K562 (cell line): ENCODE measurements around the gene ATAD2B. TPM values are rescaled to one million over a fixed set of nuclear protein-coding genes. Genes with fewer than 3 reads are reported as not detected.

Experiments
- ATAC-seq: fragments of 200-7000 bp; cut with Tn5 transposase; 3 replicates; pipeline ENCODE4 v1.9.1; 2020; ENCODE audit warnings: moderate library complexity
- BruUV-seq: library from RNA; stranded (reverse); fragments of 400-500 nt; replicated peaks from 2 replicates; lab custom pipeline; 2021; lab: Mats Ljungman, UMichigan
- CTCF ChIA-PET: fragments of 300-600 bp; formaldehyde crosslinking; extraction: SDS; loops from one replicate; lab custom pipeline; 2021; ENCODE audit warnings: low intra/inter-chr PET ratio; lab: Yijun Ruan, JAX
- POLR2A ChIA-PET: fragments of 300-600, 350-650 bp; sonication (Branson Sonifier 250); formaldehyde crosslinking; extraction: SDS; loops from one replicate; lab custom pipeline; 2021; ENCODE audit warnings: antibody characterized with exemption, inconsistent platforms; lab: Yijun Ruan, JAX
- DNase-seq, 4 experiments: peaks; one replicate each; pipeline versions ENCODE4 v3.0.0 to v3.0.0-alpha.2; 2011 to 2018; ENCODE audit warnings: low spot score in 3 of 4, mixed read lengths in 3 of 4; ENCODE audit errors: extremely low read depth in 1 of 4
- FAIRE-seq: peaks from 2 replicates; lab custom pipeline; 2011; peaks lifted over from hg19 to GRCh38; lab: Jason Lieb, UNC
- H2AFZ ChIP-seq: 2 replicates; pipeline ENCODE4 v1.6.0; 2011; ENCODE audit warnings: low read depth, low read length, control low read depth, inconsistent platforms
- H3K27ac ChIP-seq: fragments of 200-600 bp; 3 replicates; pipeline ENCODE4 v1.8.0; 2011; ENCODE audit warnings: low read depth, mild to moderate bottlenecking, control low read depth, inconsistent platforms, low read length, moderate library complexity, mixed read lengths; ENCODE audit errors: extremely low read depth
- H3K27me3 ChIP-seq, 2 experiments: fragments of 300-600 bp in 1 of 2; 2 replicates in 1 of 2; 3 replicates in 1 of 2; pipeline versions ENCODE4 v1.6.0 to v1.8.0; 2011; ENCODE audit warnings: inconsistent platforms in 2 of 2, low read length in 2 of 2, mild to moderate bottlenecking in 1 of 2, mixed read lengths in 1 of 2, moderate library complexity in 1 of 2; ENCODE audit not compliant: control insufficient read depth in 2 of 2, insufficient read depth in 2 of 2
- H3K36me3 ChIP-seq: fragments of 300-600 bp; 3 replicates; pipeline ENCODE4 v1.8.0; 2011; ENCODE audit warnings: mild to moderate bottlenecking, low read length, inconsistent platforms; ENCODE audit not compliant: control insufficient read depth, insufficient read depth
- H3K4me1 ChIP-seq, 2 experiments: fragments of 200-600 bp in 1 of 2; replicated peaks in 1 of 2; 2 replicates in 1 of 2; 3 replicates in 1 of 2; pipeline versions ENCODE4 v1.5.1 to v1.8.0; 2011; ENCODE audit warnings: inconsistent platforms in 2 of 2, low read length in 2 of 2, mild to moderate bottlenecking in 1 of 2, mixed read lengths in 1 of 2, moderate library complexity in 1 of 2; ENCODE audit not compliant: control insufficient read depth in 2 of 2, insufficient read depth in 2 of 2
- H3K4me2 ChIP-seq: 2 replicates; pipeline ENCODE4 v1.6.1; 2011; ENCODE audit warnings: low read length, control low read depth, inconsistent platforms, mixed read lengths; ENCODE audit not compliant: insufficient read depth
- H3K4me3 ChIP-seq: fragments of 200-600 bp; sonication (generic), shearing (Covaris generic); 2 replicates; pipeline ENCODE4 v1.5.1; 2016; ENCODE audit warnings: control low read depth, inconsistent platforms
- H3K79me2 ChIP-seq: fragments of 200-600 bp; 3 replicates; pipeline ENCODE4 v1.8.0; 2011; ENCODE audit warnings: low read length, inconsistent platforms; ENCODE audit not compliant: control insufficient read depth, insufficient read depth
- H3K9ac ChIP-seq, 2 experiments: 2 replicates each; pipeline versions ENCODE4 v1.6.0 to v1.6.1; 2011; ENCODE audit warnings: low read depth in 2 of 2, low read length in 2 of 2, control low read depth in 1 of 2, inconsistent platforms in 1 of 2, mild to moderate bottlenecking in 1 of 2, mixed read lengths in 1 of 2; ENCODE audit not compliant: insufficient read depth in 1 of 2
- H3K9me1 ChIP-seq: one replicate; pipeline ENCODE4 v1.6.0; 2011; ENCODE audit warnings: inconsistent platforms, mild to moderate bottlenecking, low read length, moderate library complexity; ENCODE audit not compliant: control insufficient read depth, insufficient read depth
- H3K9me3 ChIP-seq: replicated peaks from 2 replicates; pipeline ENCODE4 v1.5.1; 2011; ENCODE audit warnings: low read depth, low read length, inconsistent platforms; ENCODE audit not compliant: control insufficient read depth, insufficient read depth
- H4K20me1 ChIP-seq: replicated peaks from 2 replicates; pipeline ENCODE4 v1.6.1; 2011; ENCODE audit warnings: low read length, inconsistent platforms, mixed read lengths; ENCODE audit not compliant: control insufficient read depth, insufficient read depth
- ELF1 ChIP-seq: fragments of 200-800 bp; sonication (Bioruptor generic); IDR thresholded peaks from 2 replicates; pipeline ENCODE4 v1.6.1; 2016; ENCODE audit warnings: missing genetic modification characterization, missing compliant biosample characterization
- ESRRA ChIP-seq: fragments of 450-650 bp; IDR thresholded peaks from 2 replicates; pipeline ENCODE4 v1.6.1; 2014; ENCODE audit warnings: low read depth, mild to moderate bottlenecking, moderate library complexity, borderline replicate concordance
- ESRRB ChIP-seq: fragments of 250-450 bp; sonication (Bioruptor Pico); IDR thresholded peaks from 2 replicates; pipeline ENCODE4 v1.5.0; 2020; ENCODE audit warnings: mild to moderate bottlenecking, moderate library complexity, borderline replicate concordance
- HSF4 ChIP-seq: fragments of 250-450 bp; sonication (Bioruptor Pico); IDR thresholded peaks from 2 replicates; pipeline ENCODE4 v2.1.2; 2022; ENCODE audit warnings: mild to moderate bottlenecking, moderate library complexity, borderline replicate concordance
- NFE2L1 ChIP-seq: fragments of 450-650 bp; IDR thresholded peaks from 2 replicates; pipeline ENCODE4 v1.6.1; 2016; ENCODE audit warnings: missing genetic modification characterization, low read depth, mild to moderate bottlenecking, missing compliant biosample characterization, moderate library complexity, borderline replicate concordance
- XRCC4 ChIP-seq: IDR thresholded peaks from one replicate; pipeline ENCODE4 v1.6.1; 2011; ENCODE audit not compliant: insufficient read depth, insufficient read length; ENCODE audit errors: extremely low read depth
- ZNF41 ChIP-seq: fragments of 250-450 bp; sonication (Bioruptor Pico); conservative IDR thresholded peaks from 2 replicates; pipeline ENCODE4 v1.4.0; 2020; ENCODE audit warnings: mild to moderate bottlenecking
- ZNF589 ChIP-seq: fragments of 200-800 bp; sonication (Bioruptor generic); IDR thresholded peaks from 2 replicates; pipeline ENCODE4 v1.6.1; 2016; ENCODE audit warnings: low read depth, missing genetic modification characterization, missing compliant biosample characterization
- ZNF644 ChIP-seq: fragments of 200-800 bp; sonication (Bioruptor generic); IDR thresholded peaks from 2 replicates; pipeline ENCODE4 v1.6.1; 2016; ENCODE audit warnings: low read depth, missing genetic modification characterization, missing compliant biosample characterization
- WGBS: fragments of 100-300 bp; shearing (Covaris generic); methylation state at CpG from one replicate; pipeline ENCODE4 v1.1.6; 2016; ENCODE audit warnings: low coverage, mixed read lengths; ENCODE audit not compliant: insufficient coverage; ENCODE audit errors: missing lambda C conversion rate; 5-methylcytosine and 5-hydroxymethylcytosine counted together
- in situ Hi-C: fragments of 300-500 bp; cut with MboI; formaldehyde crosslinking; loops from 4 replicates; pipeline ENCODE4 v1.15.0; 2018; ENCODE audit warnings: inconsistent platforms, mixed read lengths
- intact Hi-C: fragments of 100-400 bp; cut with micrococcal nuclease; formaldehyde crosslinking; loops from 2 replicates; pipeline ENCODE4 v1.14.2; 2022
- polyA plus RNA-seq, 8 experiments: library from polyadenylated mRNA; depleted of rRNA in 4 of 8; stranded (reverse) in 5 of 8; unstranded in 3 of 8; fragments of >200 nt; fragmentation: Nextera tagmentation in 2 of 8; fragmentation: Illumina TruSeq in 1 of 8; extraction: Ambion mirVana in 2 of 8; extraction: Trizol in 1 of 8; gene quantifications; 2 replicates each; pipeline versions ENCODE4 v1.2.1 to v1.2.3, GENCODE V29; 2011 to 2014; ENCODE audit warnings: inconsistent platforms in 1 of 8, missing spikeins in 1 of 8
- total RNA-seq, 7 experiments: library from RNA; depleted of rRNA in 6 of 7; stranded (reverse); fragments of >200 nt in 6 of 7; fragmentation: Illumina TruSeq in 2 of 7; extraction: Trizol in 2 of 7; gene quantifications; 2 replicates each; pipeline versions ENCODE4 v1.2.1 to v1.2.3, GENCODE V29; 2011 to 2021; ENCODE audit warnings: low replicate concordance in 1 of 7
- TF ChIP-seq, protein P1 (sequence below): fragments of 450-650 bp; formaldehyde crosslinking; IDR thresholded peaks from 2 replicates; pipeline ENCODE4 v1.4.0; 2022; ENCODE audit warnings: missing genetic modification characterization

The ATAD2B gene
- total and polyA plus RNA-seq, 9 of the 15 experiments (the other 6 are each of a cell fraction or from before 2014, with no cell fraction given): 3.2 to 21.6 (median 11.4) TPM

DNA sequence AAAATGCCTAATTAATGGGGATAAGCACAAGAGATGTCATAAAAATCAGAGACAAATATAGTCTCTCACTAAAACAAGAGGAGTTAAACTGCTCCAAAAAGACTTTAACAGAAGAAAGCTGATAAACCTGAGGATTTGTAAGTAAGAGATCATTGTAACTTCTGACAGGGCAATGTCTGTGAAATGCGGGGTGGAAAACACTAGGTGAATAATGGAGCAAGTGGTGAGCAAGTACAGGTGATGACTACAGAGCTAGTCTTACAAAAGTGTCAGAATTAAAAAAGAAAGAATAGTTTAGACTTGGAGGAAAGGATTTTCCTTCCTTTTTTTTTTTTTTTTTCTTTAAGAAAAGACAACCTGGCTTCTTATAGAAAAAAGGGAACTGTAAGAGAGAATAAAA is 22.7 kb downstream of the ATAD2B start:
- Histone ChIP-seq H3K9me1 (no peaks in the 10 kb centered on the region), H3K9ac (no peak overlapping the region), H3K9me3 (no peaks in the 10 kb centered on the region), H3K4me1 (peaks cover 5 to 19% of the 10 kb centered on the region in 2 experiments; a peak in 3 of 5 replicates), H2AFZ (no peak overlapping the region), H3K27ac (peak overlapping the region; percentile 19; the same call in 1 of the 3 replicates), H3K79me2 (peaks cover 62% of the 10 kb centered on the region), H3K36me3 (no peaks in the 10 kb centered on the region; the same call in 2 of the 3 replicates), H3K27me3 (no peaks in the 10 kb centered on the region), H3K4me2 (no peak overlapping the region), H4K20me1 (no peaks in the 10 kb centered on the region), H3K4me3 (no peak overlapping the region)
- 33% methylated on average over 1 of the region's 1 CpG for WGBS
- BruUV-seq: no TSS peak
- ChIA-PET CTCF (no interaction called here), POLR2A (no interaction called here)
- intact Hi-C loops: no loop called here
- in situ Hi-C loops: no loop called here
- peak; percentile 37; the same call in 2 of the 3 replicates for ATAC-seq
- FAIRE-seq: no peak
- TF ChIP-seq ELF1 (tag): no peak
- TF ChIP-seq ESRRB (CRISPR knock-in tag): no peak
- TF ChIP-seq ZNF644 (tag): no peak
- TF ChIP-seq ESRRA: no peak
- TF ChIP-seq ZNF589: no peak
- TF ChIP-seq ZNF41 (CRISPR knock-in tag): no peak
- TF ChIP-seq HSF4: no peak
- TF ChIP-seq, protein P1, sequence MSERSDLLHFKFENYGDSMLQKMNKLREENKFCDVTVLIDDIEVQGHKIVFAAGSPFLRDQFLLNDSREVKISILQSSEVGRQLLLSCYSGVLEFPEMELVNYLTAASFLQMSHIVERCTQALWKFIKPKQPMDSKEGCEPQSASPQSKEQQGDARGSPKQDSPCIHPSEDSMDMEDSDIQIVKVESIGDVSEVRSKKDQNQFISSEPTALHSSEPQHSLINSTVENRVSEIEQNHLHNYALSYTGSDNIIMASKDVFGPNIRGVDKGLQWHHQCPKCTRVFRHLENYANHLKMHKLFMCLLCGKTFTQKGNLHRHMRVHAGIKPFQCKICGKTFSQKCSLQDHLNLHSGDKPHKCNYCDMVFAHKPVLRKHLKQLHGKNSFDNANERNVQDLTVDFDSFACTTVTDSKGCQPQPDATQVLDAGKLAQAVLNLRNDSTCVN (CRISPR knock-in tag): no peak
- TF ChIP-seq NFE2L1 (tag): no peak
- no peak for TF ChIP-seq XRCC4
- no peak for DNase-seq
